AG04450 (cell line): ENCODE results near the gene ARHGAP44. TPM values are rescaled to one million over a fixed set of nuclear protein-coding genes. Genes with fewer than 3 reads are reported as not detected.

ENCODE experiments used
- CTCF ChIA-PET: fragments of 300-600, 350-600 bp; formaldehyde crosslinking; extraction: SDS; loops from one replicate; lab custom pipeline; 2022; ENCODE audit warnings: antibody characterized with exemption, inconsistent platforms; lab: Charles Lee
- POLR2A ChIA-PET: fragments of 350-600 bp; formaldehyde crosslinking; extraction: SDS; loops from one replicate; lab custom pipeline; 2021; ENCODE audit warnings: antibody characterized with exemption, inconsistent platforms; lab: Yijun Ruan, JAX
- DNase-seq: peaks from one replicate; pipeline ENCODE4 v3.0.0-alpha.2; 2011; ENCODE audit warnings: low read depth, low spot score
- H3K27ac ChIP-seq: one replicate; pipeline ENCODE4 v1.5.1; 2012; ENCODE audit warnings: low read depth, low read length, control low read depth
- H3K27me3 ChIP-seq: one replicate; pipeline ENCODE4 v1.6.0; 2012; ENCODE audit warnings: low read length; ENCODE audit not compliant: control insufficient read depth, insufficient read depth
- H3K4me3 ChIP-seq: 2 replicates; pipeline ENCODE4 v1.5.1; 2011; ENCODE audit warnings: mild to moderate bottlenecking, low read depth, low read length, control low read depth
- H3K9me3 ChIP-seq: 2 replicates; pipeline ENCODE4 v1.5.1; 2012; ENCODE audit warnings: low read length; ENCODE audit not compliant: control insufficient read depth, insufficient read depth
- CTCF ChIP-seq: IDR thresholded peaks from 2 replicates; pipeline ENCODE4 v1.5.1; 2011; ENCODE audit warnings: low read depth, low read length, control low read depth, inconsistent platforms
- polyA plus RNA-seq: library from polyadenylated mRNA; depleted of rRNA; stranded (reverse); fragments of >200 nt; gene quantifications from 2 replicates; pipeline ENCODE4 v1.2.3, GENCODE V29; 2011

Gene ARHGAP44
- polyA plus RNA-seq, 1 experiment = 1.3 TPM

- CTCF ChIA-PET = interaction anchor here (0.6 to 4.6 kb wide), 18 partner anchors 10 to 1960 kb away, joined by 3 to 114 read pairs (median 5); partner anchors contain the start of gene ELAC2
- peaks cover 7% of the 10 kb centered on the region for H3K27me3 ChIP-seq
- POLR2A ChIA-PET = interaction anchor here (1.5 kb wide), 1 partner anchor 1271 kb away, joined by 3 read pairs; the partner anchor contains the start of gene HS3ST3B1
- TF ChIP-seq CTCF = no peak
- H3K27ac ChIP-seq = no peak overlapping the region
- DNase-seq = no peak
- H3K9me3 ChIP-seq = no peaks in the 10 kb centered on the region
- no peak overlapping the region for H3K4me3 ChIP-seq
Observed at GRCh38 chr17:13029340-13029739, 240.0 kb downstream of the ARHGAP44 start.

- no peak for DNase-seq
- no peak overlapping the region for H3K27ac ChIP-seq
- ChIA-PET POLR2A (interaction anchor here (1.5 kb wide), 1 partner anchor 1271 kb away, joined by 3 read pairs; the partner anchor contains the start of gene HS3ST3B1), CTCF (interaction anchor here (0.6 to 4.6 kb wide), 41 partner anchors 11 to 1959 kb away, joined by 3 to 114 read pairs (median 4); partner anchors contain the start of gene ELAC2)
- peaks cover 11% of the 10 kb centered on the region for H3K27me3 ChIP-seq
- no peak; the same call in 1 of the 2 replicates for TF ChIP-seq CTCF
- H3K4me3 ChIP-seq = no peak overlapping the region
- no peaks in the 10 kb centered on the region for H3K9me3 ChIP-seq
Observed at GRCh38 chr17:13030056-13030455, 240.8 kb downstream of the ARHGAP44 start.

GRCh38 chr17:13030459-13031300, 241.4 kb downstream of the ARHGAP44 start:
- Histone ChIP-seq H3K4me3 (no peak overlapping the region), H3K27me3 (peaks cover 15% of the 10 kb centered on the region), H3K27ac (no peak overlapping the region), H3K9me3 (no peaks in the 10 kb centered on the region)
- ChIA-PET POLR2A (interaction anchor here (0.5 to 1.5 kb wide), 2 partner anchors 1270 to 1278 kb away, joined by 3 read pairs; partner anchors contain the start of gene HS3ST3B1), CTCF (interaction anchor here (0.5 to 4.6 kb wide), 55 partner anchors 11 to 1908 kb away, joined by 3 to 114 read pairs (median 4); partner anchors contain the start of gene ELAC2)
- TF ChIP-seq CTCF = peak; percentile 68
- peak; percentile 13 for DNase-seq

GRCh38 chr17:13031718-13032350, 242.5 kb downstream of the ARHGAP44 start:
- CTCF ChIA-PET = interaction anchor here (0.5 to 4.6 kb wide), 27 partner anchors 8 to 1966 kb away, joined by 3 to 114 read pairs (median 4); partner anchors contain the start of gene ELAC2
- peak; percentile 87 for TF ChIP-seq CTCF
- no peaks in the 10 kb centered on the region for H3K9me3 ChIP-seq
- peak; percentile 13 for DNase-seq
- POLR2A ChIA-PET = no interaction called here
- H3K27me3 ChIP-seq = peaks cover 14% of the 10 kb centered on the region
- H3K4me3 ChIP-seq = no peak overlapping the region
- H3K27ac ChIP-seq = no peak overlapping the region
